NOMO-1 (cell line): ENCODE results near the gene RIPK1.
A peak's percentile ranks its signal among the peaks of the same experiment; 100 is the strongest.
"Not testable (repeated sequence)": the region's sequence is repeated elsewhere in the genome, so short reads cannot be mapped to it uniquely, and the experiment has no call there.

Experiments used
- DNase-seq, 2 experiments: peaks; one replicate each; lab custom pipeline; 2025; ENCODE audit not compliant: unreplicated experiment in 2 of 2; lab: John Stamatoyannopoulos, UW

Gene RIPK1

DNA sequence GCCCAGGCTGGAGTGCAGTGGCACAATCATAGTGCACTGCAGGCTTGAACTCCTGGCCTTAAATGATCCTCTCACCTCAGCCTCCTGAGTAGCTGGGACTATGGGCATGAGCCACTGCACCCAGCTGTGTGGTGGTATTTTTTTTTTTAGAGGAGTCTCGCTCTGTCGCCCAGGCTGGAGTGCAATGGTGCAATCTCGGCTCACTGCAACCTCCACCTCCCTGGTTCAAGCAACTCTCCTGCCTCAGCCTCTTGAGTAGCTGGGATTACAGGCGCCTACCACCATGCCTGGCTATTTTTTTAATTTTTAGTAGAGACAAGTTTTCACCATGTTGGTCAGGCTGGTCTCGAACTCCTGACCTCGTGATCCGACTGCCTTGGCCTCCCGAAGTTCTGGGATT is 10.7 kb downstream of the RIPK1 start:
- DNase-seq = not testable (repeated sequence)

DNA sequence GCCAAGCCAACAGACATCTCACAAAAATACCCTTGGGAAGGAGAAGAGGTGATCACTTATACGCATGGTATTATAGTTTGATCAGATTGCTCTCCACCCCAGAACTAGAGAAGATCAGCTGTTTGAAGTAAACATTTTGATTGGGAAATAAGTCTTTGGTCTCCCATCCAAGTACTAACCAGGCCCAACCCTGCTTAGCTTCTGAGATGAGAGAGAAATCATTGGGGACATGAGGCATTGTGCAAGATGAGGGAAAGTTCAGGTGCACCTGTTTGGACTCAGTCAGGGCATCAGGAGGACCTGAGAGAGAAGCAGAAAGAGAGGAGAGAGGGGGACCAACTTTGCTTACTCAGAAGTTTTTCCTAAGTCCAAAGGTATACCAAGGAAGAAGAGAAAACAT is 11.4 kb downstream of the RIPK1 start:
- no peak for DNase-seq

DNA sequence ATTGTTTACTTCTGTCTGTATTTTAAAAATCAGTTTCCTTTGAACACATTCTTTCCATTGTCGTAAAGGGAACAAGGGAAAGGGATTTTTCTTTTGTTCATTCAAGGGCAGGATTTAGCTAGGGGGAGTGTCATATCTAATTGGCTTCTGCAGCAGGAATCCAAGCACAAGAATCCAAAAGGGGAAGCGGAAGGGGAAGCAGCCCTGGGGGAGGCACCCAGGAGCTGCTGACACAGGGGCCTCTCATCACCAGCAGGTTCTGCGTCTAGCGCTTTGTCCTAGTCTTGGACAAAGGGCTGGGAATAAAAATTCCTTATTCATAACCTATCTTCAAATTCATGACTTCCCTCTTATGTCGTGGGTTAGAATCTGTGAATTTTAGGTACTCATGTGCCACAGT is 13.7 kb downstream of the RIPK1 start:
- no peak for DNase-seq

DNA sequence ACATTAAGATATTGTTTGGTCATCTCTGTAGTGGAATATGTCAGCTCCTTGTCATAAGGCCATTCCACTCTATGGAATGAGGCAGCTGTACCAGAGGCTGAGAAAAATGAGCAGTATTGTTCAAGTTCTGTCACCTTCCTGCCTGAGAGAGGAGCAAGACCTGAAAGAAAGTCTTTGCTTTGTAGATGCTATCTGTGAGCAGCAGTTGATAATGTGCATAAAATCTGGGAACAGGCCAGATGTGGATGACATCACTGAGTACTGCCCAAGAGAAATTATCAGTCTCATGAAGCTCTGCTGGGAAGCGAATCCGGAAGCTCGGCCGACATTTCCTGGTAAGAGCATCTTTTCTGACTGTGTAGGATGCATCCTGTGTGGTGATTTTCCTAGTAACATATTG is 16.8 kb downstream of the RIPK1 start:
- DNase-seq = no peak

DNA sequence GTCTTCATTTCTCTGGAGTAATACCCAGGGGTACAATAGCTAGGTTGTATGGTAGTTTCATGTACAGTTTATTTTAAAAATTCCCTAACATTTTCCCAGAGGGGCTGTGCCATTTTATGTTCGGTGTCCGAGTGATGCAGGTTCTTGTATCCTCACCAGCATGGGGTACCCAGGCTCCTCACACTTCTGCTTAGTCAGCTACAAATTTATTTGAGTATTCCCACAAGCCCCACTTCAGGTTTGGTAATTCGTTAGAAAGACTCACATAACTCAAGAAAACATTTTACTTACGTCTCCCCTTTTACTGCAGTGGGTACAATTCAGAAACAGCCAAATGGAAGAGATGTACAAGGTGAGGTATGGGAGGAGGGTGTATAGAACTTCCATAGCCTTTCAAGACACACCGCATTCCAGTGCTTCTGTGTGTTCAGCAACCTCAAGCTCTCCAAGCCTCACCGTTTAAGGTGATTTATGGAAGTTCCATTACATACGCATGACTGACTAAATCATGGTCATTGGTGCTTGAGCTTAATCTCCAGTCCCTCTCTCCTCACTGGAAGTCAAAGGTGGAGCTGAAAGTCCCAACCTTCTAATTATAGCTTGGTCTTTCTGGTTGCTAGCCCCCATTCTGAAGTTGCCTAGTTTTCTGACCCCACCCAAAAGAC is 18.1 kb downstream of the RIPK1 start:
- no peak for DNase-seq

DNA sequence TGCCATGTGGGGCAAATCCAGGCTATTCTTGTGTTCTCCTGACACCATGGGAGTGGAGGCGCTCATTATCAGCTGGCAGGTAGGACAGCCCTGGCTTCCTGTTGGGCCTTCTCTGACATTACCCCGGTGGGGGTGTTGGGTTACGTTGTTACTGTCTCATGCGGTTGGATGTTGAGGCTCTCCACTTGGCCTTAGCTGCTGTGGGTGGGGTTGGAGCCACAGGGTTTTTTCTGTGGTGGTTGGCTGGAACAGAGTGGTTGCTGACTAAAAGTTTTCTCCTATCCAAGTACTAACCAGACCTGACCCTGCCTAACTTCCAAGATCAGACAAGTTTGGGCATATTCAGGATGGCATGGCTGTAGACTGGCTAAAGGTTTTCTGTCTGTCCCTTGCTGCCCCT is 20.2 kb downstream of the RIPK1 start:
- DNase-seq = no peak

DNA sequence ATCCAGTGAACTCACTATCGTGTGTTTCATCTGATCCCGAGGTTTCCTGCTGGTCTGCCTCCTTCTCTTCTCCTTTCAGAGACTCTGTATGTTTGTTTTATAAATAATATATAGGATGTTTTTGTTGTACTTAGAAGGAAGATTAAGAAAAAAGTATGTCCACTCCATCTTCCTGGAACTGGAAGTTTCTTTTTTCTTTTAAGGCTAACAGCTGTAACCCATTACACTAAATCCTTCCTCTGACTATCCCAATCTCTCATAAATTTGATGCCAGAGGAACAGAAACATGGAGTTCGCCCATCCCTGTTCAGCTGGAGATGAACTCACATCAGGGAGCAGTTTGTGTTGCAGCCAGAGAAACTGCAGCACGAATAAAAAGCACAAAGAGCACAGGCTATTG is 20.7 kb downstream of the RIPK1 start:
- DNase-seq = no peak

DNA sequence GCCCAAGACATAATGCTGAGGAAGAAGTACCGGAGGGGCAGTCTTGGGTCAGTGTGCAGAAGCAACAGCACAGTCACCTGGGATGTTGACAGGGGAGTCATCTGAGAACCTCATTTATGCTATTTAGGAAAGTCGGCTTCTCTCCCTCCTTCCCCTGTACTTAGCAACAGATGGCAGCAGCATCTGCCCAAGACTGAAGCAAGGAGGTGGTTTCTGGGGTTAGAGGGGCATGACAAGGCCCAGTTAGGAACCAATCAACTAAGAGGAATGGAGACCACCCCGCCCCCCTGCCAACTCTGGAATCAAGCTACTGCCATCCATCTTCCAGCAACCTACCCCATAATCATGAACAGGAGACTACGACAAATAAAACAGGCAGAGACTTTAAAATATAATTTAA is 21.7 kb downstream of the RIPK1 start:
- no peak for DNase-seq

DNA sequence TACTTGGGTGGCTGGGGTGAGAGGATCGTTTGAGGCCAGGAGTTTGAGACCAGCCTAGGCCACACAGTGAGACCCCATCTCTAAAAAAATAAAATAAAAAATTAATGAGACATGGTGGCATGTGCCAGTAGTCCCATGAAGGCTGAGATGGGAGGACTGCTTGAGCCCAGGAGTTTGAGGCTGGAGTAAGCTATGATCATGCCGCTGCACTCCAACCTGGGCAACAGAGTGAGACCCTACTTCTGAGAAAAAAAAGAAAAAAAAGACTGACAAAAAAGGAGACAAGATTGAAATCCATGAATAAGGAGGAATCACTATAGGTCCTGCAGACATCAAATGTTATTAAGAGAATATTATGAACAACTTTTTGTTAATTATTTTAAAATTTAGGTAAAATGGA is 26.5 kb downstream of the RIPK1 start:
- no peak for DNase-seq

DNA sequence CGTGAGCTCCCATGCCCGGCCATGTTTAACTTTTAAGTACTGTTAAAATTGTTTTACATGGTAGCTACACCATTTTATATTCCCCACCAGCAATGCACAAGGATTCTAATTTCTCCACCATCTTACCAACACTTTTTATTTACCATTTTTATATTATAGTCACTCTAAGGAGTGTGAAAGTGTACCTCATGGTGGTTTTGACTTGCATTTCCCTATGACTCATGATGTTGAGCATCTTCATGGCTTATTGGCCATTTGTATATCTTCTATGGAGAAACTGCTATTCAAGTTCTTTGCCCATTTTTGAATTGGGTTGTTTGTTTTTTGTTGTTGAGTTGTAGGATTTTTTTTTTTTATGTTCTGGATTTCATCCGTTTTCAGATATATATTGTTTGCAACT is 34.6 kb downstream of the RIPK1 start:
- no peak for DNase-seq

DNA sequence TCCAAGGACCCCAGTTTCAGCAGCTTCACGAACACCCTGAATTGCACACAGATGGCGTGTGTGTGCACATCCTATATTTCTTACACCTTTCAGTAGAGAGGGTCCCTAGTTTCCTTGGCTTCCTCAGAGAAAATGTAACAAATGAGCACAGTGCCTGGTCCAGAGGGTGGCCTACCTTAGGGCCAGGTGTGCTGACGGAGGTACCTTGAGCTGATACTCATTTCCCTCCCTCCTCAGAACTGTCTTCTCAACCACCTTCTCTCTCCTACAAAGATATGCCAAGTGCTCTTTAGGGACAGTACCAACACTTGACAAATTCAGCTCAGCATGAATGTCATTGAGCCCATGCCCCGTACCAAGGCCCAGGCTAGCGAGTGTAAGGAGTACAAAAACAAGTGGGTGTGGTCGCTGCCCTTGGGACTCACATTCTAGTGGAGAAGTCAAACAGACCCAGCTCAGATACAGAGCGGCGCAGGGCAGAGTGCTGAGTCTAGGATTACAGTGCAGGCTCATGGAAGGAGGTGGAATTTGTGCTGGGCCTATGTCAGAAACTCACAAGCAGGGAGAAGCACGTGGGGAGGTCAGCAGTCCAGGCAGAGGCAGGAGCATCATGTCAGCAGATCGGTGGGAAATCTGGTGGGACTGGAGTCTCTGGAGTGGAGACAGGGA is 40.6 kb downstream of the RIPK1 start:
- no peak for DNase-seq

DNA sequence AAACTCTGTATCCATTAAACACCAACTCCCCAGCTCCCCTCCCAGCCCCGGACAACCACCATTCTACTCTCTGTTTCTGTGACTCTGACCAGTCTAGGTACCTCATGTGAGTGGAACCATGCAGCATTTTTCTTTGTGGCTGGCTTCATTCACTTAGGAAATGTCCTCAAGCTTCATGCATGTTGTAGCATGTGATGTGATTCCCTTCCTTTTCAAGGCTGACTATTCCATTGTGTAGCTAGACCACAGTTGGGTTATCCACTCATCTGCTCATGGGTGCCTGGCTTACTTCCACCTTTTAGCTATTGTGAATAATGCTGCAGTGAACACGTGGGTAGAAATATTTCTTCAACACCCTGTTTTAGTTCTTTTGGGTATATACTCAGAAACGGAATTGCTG is 41.5 kb downstream of the RIPK1 start:
- no peak for DNase-seq

DNA sequence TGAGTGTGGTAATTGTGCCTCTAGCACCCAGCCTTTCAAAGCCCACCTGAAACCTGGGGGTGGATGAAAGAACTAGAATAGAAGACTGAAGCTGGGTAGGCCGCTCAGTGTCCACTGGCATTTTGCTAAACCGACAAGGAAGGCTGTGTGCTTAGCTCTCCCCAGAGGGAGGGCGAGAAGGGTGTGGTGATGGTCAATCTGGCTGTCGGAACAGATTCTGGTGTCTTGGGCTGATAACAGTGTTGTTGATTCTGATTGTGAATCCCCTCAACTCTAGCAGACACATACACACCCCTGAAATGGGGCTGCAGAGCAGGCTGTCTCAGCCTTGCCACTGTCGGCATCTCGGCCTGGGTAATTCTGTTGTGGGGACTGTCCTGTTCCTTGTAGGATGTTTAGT is 46.1 kb downstream of the RIPK1 start:
- no peak for DNase-seq

DNA sequence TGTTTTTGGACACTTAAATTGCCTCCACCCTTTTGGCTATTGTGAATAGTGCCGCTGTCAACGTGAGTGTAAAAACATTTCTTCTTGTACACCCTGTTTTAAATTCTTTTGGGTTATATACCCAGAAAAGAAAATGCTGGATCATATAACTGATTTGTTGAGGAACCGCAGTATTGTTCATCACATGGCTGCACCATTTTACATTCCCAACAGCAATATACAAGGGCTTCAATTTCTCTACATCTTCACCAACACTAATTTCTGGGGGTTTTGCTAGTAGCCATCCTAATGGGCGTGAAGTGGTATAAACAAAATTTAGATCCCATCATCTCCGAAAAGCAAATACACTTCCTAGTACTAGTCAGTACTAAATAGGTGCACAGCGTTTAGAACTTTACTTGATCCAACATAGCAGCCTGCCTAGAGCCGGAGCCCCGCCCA is 49.6 kb downstream of the RIPK1 start:
- no peak for DNase-seq

DNA sequence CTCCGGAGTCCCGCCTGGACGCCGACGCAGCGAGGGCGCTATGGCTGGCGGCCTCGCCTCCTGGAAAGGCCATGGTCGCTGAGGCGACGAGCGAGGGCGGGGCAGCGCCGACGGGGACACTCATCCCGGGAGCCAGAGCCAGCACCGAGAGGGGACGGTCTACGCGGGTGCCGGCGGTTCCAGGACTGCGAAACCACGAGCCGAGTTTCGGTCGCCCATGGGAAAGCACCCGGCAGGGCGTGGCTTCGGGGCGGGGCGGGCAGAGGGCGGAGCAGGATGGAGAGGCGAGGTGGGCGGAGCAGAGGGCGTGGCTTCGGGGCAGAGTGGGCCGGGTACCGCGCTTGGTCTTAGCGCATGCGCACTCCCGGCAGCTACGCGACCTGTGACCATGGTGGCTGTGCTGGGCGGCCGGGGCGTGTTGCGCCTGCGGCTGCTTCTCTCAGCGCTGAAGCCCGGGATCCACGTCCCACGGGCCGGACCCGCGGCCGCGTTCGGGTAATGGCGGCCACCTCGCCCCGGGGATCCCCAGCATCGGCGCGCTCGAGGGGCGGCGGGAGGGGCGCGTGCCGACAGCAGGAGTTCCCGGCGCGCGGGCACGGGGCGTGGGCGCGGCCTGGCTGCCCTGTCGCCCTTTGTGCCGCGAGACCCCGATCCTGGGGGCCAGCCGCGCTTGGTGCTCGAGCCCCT is 50.2 kb downstream of the RIPK1 start, which contains the start of gene BPHL:
Gene BPHL, plus strand, starts transcription at position 359 of the 687 bp plus-strand sequence. Its CDS starts 30 bp downstream, at position 389.
- peak; percentile 82 to 90 for DNase-seq

DNA sequence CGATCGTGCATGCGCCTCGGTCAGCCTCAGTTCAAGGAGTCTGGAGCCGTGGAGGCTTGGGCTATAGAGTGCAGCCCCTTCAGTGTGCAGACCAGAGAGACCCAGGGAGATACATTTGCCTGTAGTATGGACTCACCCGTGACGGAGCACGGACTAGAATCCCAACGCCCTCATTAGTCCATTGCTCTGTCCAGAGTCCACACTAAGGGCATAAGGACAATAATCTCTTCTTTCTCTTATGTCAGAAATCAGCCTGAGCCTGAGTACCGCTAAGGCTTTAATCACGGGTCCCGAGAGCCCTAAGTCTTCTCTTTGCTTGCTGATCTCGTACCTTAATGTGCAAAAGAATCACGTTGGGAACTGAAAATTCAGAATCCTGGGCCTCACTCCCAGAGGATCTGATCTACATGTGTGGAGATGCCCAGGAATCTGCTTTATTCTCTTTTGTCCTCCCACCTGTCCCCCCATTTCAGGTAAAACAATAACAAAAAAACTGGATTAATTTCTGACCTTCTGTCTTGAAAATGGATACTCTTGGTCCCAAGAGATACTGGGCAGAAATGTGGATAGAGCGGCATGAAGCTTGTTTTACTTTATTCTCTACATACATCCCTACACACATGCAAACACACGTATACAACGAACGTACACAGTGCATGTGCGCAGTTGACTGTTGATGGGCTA is 50.9 kb downstream of the RIPK1 start:
- DNase-seq = no peak

DNA sequence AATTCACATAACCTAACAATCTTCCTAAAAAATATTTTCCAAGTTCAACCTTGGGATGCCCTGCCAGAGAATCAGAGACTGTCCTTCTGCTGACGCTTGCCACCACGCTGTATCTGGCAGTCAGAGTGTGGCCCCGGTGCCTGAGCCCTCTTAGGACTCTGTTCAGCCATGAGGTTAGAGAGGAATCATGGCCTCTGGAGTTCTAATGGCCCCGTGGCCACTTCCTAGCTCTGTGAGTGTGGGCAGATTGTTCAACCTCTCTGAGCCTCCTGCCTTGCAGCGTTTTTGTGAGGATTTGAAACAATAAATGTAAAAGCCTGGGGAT is 52.4 kb downstream of the RIPK1 start:
- no peak for DNase-seq

DNA sequence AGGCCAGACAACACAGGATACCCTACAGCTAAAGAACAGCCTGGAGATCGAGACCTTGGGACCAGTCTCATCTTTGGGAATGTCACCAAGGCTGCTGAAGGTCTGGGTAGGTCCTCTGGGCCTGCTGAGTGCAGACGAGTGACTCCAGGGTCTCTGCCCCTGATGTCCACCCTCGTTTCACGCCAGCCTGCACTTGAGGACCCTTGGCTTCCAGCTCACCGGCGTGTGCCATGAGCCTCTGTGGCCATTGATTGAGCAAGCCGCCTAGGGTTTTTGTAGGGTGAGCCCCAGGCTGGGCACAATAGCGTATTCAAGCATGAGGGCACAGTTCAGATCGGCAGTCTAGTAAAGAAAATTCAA is 54.5 kb downstream of the RIPK1 start:
- no peak for DNase-seq

DNA sequence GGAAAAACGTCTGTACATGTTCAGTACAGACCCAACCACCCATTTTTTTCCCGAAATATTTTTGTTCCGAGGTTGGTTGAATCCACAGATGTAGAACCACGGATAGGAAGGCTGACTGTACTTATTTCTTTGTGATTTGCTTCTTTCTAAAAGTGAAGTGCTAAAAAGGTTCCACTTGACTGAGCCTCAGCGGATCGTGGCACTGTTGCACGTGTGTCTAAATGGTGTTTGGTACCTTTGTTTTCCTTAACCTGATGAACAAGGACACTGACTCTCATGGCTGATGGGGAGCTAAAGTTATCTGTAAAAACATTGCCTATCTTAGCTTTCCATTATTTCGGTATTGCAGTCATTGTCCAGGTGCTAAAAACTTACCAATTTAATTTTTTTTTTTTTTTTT is 56.4 kb downstream of the RIPK1 start:
- no peak for DNase-seq

DNA sequence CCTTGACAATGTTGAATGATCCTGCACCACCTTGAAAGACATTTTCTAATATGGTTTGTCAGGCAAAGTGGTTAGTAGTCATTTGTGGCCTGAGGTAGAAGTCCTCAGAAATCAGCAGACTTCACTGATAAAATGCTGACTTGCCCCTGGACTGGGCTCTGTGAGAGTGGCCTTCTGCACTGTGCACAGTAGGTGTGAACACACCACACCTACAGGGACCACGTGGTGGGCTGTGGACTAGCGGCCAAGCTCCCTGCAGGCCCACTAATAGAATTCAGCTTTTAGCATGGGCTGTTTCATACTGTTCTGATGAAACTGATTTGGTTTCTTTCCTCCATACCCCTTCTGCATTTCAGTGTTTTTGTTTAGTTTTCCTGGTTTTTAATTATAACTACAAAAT is 57.5 kb downstream of the RIPK1 start:
- DNase-seq = no peak

DNA sequence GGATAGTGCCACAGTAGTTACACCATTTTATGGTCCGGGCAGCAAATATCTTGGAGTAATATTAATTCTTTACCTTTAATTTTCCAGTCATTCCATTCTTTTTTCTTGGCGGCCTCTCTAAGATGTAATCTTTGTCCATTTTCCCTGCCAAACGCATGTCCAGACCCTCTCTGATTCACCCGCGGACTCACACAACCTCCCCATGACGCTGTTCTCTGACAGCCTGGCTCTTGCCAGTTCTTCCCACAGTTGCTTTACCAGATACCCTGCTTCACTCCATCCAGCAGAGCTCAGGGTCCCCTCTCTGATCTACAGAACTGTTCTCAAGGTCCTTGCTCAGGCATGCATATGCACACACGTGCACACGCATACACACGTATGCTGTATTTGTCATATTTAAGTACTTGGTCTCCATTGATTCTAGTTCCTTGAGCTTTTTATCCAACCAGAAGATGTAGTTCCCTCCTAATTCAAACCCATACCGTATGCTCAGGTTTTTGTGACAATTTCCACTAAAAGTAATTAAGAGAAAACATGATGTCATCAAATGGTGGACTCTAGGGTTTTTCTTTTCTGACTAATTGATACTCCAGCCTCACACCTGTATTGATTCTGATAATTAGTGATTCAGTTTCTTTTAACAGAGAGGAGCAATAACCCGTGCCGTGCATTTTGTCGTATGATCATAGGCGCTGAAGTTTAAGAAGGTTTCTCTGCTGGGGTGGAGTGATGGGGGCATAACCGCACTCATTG is 60.2 kb downstream of the RIPK1 start:
- DNase-seq = no peak
